ENCODE data around the gene FNBP1.
"Not testable (repeated sequence)": the region's sequence is repeated elsewhere in the genome, so short reads cannot be mapped to it uniquely, and the experiment has no call there.

The FNBP1 gene

DNA sequence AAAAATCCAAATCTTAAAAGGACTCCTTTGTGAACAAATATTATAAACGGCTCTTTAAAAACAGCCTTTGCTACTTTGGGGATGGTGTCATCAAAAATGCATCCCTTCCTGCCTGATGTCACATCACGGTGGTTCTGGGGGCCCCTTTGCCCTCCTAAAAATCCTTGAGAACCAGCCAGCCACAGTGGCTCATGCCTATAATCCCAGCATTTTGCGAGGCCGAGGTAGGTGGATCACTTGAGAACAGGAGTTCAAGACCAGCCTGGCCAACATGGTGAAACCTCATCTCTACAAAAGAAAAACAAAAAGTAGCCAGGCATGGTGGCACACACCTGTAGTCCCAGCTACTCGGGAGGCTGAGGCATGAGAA, 43.9 kb downstream of the FNBP1 start:
- in situ Hi-C loops (cut with MboI; ENCODE audit: low pct_unique_long_range_greater_than_20kb, low sequenced_read_pairs): no loop called here
- no peak for DNase-seq

DNA sequence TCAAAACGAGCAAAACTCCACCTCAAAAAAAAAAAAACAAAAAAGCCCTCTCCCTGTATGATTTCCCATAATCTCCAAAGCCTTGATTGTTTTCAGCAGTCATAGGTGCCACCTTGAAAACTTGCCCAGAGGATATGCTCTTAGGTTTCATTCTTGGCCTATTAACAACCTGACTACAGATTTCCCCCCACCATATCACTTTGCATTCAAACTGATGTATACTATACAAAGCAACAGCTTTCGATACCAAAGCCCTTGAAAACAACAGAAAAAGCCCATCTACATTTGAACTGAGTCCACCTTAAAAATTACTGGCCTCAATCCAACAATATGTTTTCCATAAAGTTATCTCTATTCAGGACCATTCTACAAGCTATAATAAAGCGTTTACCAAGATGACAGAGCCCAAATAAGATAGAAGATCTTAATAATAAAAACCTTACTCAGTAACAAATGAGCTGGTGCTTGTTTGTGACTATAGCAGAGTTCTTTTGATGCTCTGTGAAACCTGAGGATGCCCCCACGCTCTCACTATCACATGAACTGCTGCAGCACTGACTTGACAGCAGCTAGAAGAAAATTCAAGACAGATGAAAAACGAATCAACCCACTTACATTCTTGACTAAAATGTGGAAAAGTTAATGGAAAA, 44.4 kb downstream of the FNBP1 start:
- in situ Hi-C loops (cut with MboI; ENCODE audit: low pct_unique_long_range_greater_than_20kb, low sequenced_read_pairs): no loop called here
- DNase-seq: no peak

DNA sequence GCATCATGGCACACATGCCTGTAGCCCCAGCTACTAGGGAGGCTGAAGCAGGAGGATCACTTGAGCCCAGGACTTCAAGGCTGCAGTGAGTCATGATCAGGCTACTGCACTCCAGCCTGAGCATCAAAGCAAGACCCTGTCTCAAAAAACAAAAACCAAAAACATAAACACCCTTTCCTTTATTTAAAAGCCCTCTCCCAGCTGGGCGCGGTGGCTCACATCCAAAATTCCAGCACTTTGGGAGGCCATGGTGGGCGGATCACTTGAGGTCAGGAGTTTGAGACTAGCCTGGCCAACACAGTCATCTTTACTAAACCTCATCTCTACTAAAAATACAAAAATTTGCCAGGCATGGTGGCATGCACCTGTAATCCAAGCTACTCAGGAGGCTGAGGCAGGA, 45.3 kb downstream of the FNBP1 start:
- in situ Hi-C loops (cut with MboI; ENCODE audit: low pct_unique_long_range_greater_than_20kb, low sequenced_read_pairs); DNase-seq: not testable (repeated sequence)

DNA sequence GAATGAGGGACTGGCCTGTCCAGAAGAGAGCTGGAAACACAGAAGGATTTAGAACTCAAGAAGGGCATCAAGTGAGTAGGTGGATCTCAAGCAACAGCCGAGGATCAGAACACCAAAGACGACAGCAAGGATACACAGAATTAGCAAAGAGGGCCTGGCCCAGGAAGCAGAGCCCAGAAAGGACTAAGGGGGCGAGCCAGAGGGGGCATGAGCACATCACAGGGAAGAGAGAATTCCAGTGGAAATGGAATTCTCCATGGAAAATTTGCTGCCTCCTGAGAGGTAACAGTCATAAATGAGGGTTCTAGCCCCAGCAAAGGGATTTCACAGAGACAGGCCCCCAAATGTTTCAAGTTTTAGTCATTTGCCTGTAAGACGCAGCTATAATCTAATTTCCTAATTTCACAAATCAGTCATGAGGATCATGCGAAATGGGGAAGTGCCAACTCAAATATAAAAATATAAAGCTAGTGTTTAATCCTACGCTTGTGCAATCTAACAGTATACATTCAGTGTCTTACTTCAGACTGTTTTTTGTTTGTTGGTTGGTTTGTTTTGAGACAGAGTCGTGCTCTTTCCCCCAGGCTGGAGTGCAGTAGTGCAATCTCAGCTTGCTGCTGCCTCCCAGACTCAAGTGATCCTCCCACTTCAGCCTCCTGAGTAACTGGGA, 46.7 kb downstream of the FNBP1 start:
- in situ Hi-C loops (cut with MboI; ENCODE audit: low pct_unique_long_range_greater_than_20kb, low sequenced_read_pairs): no loop called here
- DNase-seq: no peak

DNA sequence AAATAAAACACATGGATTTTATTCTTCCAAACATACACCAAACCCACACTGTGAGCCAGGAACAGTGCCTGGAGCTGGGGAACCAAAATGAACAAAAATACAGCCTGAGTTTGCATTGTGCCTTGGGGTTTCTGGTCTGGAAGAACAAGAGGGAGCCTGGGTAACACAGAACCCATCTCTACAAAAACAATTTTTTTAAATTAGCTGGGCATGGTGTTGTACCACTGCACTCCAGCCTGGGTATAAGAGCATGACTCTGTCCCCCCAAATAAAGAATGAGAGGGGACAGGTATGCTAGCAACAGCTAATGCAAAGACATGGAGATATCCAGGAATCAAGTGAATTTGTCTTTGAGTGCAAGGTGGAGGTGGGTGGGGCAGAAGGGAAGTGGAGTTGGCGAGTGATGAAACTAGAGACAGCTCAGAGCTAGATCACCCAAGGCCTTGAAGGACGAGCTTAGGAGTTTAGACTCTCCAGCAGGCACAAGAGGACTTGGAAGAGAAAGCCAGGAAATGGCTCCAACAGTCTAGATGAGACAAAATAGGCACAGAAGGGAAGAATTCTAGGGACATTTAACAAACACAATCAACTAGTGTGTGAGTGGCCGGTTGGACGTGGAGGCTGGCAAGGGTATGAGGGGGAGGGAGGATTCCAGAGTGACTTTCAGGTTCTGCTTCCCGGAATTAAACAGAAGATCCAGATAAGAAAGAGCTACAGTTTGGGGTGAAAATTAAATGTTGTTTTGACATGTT, 47.4 kb downstream of the FNBP1 start:
- in situ Hi-C loops (cut with MboI; ENCODE audit: low pct_unique_long_range_greater_than_20kb, low sequenced_read_pairs): no loop called here
- DNase-seq: no peak

DNA sequence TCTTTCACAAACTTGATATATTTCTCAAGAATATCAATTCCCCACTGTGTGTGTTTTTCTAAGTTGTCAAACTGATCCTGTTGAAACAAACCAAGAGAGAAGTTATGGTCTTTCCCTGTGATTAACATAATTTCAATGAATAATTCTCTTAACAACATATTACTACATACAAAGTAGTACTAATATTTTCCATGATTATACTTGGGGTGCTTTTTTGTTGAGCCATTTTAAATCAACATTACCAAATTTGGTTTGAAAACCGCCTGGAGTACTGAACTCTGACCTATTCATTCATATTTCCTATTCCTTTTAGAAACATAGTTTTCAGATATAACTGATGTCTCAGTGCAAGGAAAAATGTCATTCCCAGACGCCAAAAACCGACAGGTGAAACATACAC, 48.1 kb downstream of the FNBP1 start:
- DNase-seq: no peak
- in situ Hi-C loops (cut with MboI; ENCODE audit: low pct_unique_long_range_greater_than_20kb, low sequenced_read_pairs): no loop called here

DNA sequence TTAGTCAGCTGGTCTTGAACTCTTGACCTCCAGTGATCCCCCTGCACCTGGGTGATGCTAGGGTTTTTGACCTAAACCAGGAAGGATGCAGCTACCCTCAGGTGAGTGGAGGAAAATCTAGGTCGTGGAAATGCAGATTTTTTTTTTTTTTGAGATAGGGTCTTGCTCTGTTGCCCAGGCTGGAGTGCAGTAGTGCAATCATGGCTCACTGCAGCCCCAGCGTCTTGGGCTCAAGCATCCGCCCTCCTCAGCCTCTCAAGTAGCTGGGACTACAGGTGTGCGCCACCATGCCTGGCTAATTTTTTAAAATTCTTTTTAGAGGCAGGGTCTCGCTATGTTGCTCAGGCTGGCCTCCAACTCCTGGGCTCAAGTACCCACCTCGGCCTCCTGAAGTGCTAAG, 51.9 kb downstream of the FNBP1 start:
- in situ Hi-C loops (cut with MboI; ENCODE audit: low pct_unique_long_range_greater_than_20kb, low sequenced_read_pairs); DNase-seq: not testable (repeated sequence)

DNA sequence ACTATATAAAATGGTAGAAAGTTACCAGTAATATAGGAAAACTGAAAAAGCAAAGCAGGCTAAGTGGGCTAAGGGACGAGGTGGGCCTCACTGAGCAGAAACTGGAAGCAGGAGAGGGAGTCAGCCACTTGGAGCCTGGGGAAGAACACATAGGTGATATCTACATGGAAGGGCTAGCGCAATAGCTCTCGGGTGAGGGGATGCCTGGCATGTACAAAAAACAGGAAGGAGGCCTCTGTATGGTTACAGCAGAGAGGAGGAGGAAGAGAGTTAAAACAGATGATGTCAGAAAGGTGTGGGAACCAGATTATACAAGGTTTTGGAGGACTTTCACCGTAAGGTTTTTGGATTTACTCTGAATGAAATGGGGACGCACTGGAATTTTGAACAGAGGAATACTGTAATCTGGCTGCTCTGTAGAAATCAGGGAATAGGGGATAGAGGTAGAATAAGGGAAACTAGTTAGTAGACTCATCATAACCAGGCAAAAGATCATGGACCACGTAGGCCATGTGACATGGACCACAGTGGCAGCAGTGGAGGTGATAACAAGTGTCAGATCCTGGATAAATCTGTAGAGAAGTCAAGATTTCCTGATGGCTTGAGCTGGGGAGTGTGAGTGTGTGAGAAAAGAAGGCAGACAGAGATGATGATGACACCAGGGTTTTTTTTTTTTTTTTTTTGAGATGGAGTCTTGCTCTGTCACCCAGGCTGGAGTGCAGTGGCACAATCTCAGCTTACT, 52.5 kb downstream of the FNBP1 start:
- peak; percentile 68 for DNase-seq
- in situ Hi-C loops (cut with MboI; ENCODE audit: low pct_unique_long_range_greater_than_20kb, low sequenced_read_pairs): no loop called here

DNA sequence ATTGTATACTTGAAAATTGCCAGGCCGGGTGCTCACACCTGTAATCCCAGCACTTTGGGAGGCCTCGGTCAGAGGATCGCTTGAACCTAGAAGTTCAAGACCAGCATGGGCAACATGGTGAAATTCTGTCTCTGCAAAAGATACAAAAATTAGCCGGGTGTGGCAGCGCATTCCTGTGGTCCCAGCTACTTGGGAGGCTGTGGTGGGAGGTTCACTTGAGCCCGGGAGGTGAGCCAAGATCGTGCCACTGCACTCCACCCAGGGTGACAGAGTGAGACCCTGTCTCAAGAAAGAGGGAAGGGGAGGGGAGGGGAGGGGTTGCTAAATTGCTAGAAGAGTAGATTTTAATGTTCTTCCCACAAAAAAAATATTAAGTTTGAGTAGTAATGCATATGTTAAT, 53.2 kb downstream of the FNBP1 start:
- DNase-seq: no peak
- in situ Hi-C loops (cut with MboI; ENCODE audit: low pct_unique_long_range_greater_than_20kb, low sequenced_read_pairs): no loop called here

DNA sequence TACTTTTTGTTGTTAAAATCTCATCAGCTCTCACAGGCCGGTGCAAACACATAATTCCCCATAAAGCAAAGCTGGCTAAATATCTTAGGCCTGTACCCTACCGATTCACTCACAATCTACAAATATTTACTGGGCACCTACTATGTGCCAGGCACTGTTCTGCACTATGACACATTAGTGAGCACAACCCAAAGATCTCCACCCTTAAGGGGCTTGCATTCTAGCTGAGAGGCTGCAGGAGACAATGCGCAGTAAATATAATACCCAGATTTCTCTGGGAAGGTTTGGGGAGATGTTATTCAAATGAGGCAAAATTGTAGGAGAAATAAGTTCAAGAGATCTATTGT, 53.7 kb downstream of the FNBP1 start:
- DNase-seq: no peak
- in situ Hi-C loops (cut with MboI; ENCODE audit: low pct_unique_long_range_greater_than_20kb, low sequenced_read_pairs): no loop called here

DNA sequence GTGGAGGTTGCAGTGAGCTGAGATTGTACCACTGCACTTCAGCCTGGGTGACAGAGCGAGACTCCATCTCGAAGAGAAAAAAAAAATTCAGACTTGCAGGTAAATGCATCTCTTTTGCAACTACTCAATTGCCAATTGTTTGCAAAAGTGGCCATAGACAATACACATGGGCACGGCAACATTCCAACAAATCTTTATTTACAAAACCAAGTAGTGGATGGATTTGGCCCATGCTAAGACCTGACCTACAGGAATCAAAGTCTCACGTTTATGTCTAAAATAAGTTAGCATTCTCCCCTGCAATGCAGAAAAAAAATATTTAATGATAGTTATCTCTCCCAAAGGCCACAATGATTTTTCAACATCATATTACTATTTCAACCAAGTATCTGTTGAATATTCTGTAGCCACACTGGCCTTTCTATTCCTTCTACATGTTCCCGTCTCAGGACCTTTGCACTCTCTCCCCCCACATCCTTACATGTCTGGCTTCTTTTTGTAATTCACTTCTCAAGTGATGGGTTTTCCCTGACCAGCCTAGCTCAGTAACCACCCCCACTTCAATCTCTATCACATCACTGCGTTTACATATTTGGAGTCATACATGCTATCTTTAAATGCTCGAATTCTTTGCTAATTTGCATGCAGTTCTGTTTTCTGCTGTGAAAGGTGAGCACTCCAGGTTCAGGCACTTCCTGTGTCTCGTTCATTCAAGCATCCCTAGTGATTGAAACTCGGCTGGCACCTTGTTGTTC, 54.2 kb downstream of the FNBP1 start:
- in situ Hi-C loops (cut with MboI; ENCODE audit: low pct_unique_long_range_greater_than_20kb, low sequenced_read_pairs): no loop called here
- no peak for DNase-seq

DNA sequence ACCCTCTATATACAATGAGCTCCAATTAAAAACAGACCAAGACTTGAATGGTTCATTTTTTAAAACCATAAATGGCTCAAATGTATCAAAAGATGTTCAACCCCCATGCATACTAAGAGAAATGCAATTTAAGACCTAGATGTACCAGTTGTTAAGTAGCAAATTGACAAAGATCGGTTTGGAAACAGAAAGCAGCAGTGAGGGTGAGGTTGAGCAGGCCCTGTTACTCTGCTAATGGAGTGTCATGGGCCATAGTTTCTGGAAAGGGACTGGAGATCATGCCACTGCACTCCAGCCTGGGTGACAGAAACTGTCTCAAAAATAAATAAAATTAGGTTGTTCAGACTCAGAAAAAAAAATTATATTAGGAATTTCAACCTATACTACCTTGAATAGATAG, 55.0 kb downstream of the FNBP1 start:
- DNase-seq: no peak
- in situ Hi-C loops (cut with MboI; ENCODE audit: low pct_unique_long_range_greater_than_20kb, low sequenced_read_pairs): no loop called here

DNA sequence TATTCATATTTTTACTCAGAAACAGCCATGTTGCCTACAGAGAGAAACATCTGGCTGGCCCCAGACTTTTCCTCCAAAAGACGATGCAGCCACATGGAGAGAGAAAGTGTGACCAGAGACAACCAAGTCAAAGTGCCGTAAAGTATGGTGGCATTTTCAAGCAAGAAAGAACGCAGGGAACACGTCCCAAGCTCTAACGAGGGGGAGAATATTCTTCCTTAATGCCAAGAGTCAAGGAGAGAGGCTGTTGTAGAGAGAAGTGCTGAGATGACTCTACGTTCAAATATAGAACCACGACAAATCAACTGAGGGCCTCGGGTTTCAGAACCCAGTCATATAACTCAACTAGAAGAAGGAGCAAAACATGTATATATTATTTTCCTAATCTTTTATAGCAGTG, 55.9 kb downstream of the FNBP1 start:
- no peak for DNase-seq
- in situ Hi-C loops (cut with MboI; ENCODE audit: low pct_unique_long_range_greater_than_20kb, low sequenced_read_pairs): no loop called here

DNA sequence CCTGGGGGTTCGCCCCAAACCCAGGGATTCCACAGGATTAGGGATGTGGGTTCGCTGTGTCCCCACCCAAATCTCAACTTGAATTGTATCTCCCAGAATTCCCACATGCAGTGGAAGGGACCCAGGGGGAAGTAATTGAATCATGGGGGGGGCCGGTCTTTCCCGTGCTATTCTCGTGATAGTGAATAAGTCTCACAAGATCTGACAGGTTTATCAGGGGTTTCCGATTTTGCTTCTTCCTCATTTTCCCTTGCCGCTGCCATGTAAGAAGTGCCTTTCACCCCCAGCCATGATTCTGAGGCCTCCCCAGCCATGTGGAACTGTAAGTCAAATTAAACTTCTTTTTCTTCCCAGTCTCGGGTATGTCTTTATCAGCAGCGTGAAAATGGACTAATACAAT, 58.4 kb downstream of the FNBP1 start:
- DNase-seq; in situ Hi-C loops (cut with MboI; ENCODE audit: low pct_unique_long_range_greater_than_20kb, low sequenced_read_pairs): not testable (repeated sequence)

DNA sequence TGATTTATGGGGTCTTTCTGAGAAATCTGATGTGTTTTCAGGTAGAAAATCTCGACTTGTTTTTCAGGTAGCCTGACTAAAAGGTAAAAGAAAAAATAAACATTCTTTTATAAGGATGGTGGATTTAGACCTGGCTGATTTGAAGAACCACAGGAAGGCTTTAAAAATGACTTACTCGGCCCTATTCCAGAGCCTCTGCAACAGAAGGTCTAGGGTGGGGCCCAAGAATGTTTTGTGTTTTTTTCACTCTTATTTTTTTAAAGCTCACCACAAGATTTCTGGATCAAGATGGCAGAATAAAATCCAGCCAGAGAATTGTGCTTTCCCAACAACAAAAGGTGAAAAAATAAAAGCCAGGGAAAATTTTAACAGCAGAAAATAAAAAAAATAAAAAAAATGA, 59.1 kb downstream of the FNBP1 start:
- DNase-seq: no peak
- in situ Hi-C loops (cut with MboI; ENCODE audit: low pct_unique_long_range_greater_than_20kb, low sequenced_read_pairs): no loop called here

DNA sequence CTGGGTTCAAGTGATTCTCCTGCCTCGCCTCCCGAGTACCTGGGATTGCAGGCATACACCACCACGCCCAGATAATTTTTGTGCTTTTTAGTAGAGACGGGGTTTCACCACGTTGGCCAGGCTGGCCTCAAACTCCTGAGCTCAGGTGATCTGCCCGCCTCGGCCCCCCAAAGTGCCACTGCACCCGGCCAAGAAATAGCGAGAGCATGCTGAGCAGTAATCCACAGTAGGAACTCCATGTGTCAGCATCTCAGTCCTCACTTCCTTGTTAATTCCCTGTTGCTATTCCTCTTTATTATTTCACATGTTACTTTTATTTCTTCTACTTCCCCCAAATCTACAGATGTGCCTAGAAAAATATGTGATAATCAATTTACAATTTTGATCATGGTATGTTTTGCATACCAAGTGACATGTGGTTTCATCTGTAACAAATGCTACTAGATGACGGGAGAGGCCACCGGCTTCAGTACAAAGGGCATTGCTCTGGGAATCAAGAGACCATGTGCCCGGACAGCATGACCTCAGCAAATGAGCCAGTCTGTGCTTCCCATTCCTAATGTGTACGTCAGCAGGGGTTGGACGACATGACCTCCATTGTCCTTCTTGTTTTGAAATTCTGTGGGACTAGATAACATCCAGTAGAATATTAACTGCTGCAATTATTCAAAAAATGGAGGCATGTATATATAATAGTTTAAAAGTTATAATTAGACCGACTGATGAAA, 61.6 kb downstream of the FNBP1 start:
- no peak for DNase-seq
- in situ Hi-C loops (cut with MboI; ENCODE audit: low pct_unique_long_range_greater_than_20kb, low sequenced_read_pairs): no loop called here

DNA sequence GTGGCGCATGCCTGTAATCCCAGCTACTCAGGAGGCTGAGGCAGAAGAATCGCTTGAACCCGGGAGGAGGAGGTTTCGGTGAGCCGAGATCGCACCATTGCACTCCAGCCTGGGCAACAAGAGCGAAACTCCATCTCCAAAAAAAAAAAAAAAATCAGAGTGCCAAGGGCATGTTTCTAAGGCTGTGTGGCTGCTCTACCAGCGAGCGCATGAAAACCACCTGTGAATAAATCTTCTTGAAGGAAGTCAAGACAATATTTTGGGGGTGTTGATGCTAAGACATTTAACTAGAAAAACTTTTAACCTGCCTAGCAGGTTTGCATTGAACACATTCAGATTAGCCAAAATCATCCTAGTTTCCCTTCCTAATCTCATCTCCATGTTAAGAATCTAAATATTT, 62.8 kb downstream of the FNBP1 start:
- DNase-seq; in situ Hi-C loops (cut with MboI; ENCODE audit: low pct_unique_long_range_greater_than_20kb, low sequenced_read_pairs): not testable (repeated sequence)

DNA sequence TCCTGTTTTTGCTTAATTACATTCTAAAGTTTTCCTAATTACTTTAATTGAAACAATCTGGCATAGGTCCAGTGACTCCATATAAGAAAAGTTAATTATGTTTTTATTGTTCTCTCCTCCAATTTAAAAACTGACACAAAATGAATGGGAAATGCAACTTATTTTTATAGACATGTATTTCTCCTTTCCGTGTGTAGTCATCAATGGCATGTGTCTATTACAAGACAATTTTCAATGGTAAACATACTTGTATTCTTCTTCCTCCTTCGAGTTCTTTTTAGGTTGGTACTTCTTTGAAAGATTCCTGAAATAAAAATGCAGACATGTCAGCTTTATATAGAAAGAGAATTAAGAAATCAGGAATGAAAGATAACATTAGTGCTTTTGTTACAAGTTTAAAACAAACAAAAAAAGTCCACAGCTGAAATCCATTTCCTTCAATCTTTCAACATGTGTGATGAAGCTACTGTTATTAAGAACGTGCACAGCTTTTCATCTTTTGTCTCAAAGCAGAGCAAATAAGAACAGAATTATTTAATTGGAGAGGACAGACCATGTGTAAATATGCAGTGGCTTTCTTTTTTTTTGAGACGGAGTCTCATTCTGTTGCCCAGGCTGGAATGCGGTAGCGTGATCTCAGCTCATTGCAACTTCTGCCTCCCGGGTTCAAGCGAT, 63.8 kb downstream of the FNBP1 start:
- DNase-seq: no peak
- in situ Hi-C loops (cut with MboI; ENCODE audit: low pct_unique_long_range_greater_than_20kb, low sequenced_read_pairs): no loop called here
